ENCODE results near the gene NMT1. TPM values are rescaled to one million over a fixed set of nuclear protein-coding genes. Genes with fewer than 3 reads are reported as not detected.
A peak's percentile ranks its signal among the peaks of the same experiment; 100 is the strongest.

Gene NMT1
- total and polyA plus RNA-seq, 2 donors from 2014 or later: 72.3 to 98.5 TPM

GRCh38 chr17:45103269-45103795 lies 42.2 kb downstream of the NMT1 start:
- H3K9ac ChIP-seq (ENCODE audit: low read length in 3 of 3): no peak overlapping the region
- DNase-seq (peak in 1 of 5 donors; percentile 24), FAIRE-seq (no peak)
- H3K4me3 ChIP-seq (ENCODE audit: low read length in 3 of 3): no peak overlapping the region
- TF ChIP-seq CTCF (IDR thresholded peaks at IDR 0.05; ENCODE audit: borderline replicate concordance, extremely low read depth, insufficient read depth): no peak
- peaks cover 0 to 2% (median 0%) of the 10 kb centered on the region in 3 donors for H3K4me1 ChIP-seq (ENCODE audit: control insufficient read depth in 2 of 3, insufficient read depth in 2 of 3, low read depth in 1 of 3, low read length in 3 of 3)
- peaks cover 6 to 69% (median 51%) of the 10 kb centered on the region in 3 donors for H3K36me3 ChIP-seq (ENCODE audit: control insufficient read depth in 2 of 3, insufficient read depth in 3 of 3, low read length in 3 of 3)
- H3K27ac ChIP-seq (ENCODE audit: low read depth in 2 of 2, low read length in 2 of 2): no peak overlapping the region
- no peaks in the 10 kb centered on the region for H3K27me3 ChIP-seq (ENCODE audit: control insufficient read depth, insufficient read depth, low read length)
- intact Hi-C loops (cut with DNase I): no loop called here
- no peaks in the 10 kb centered on the region for H3K9me3 ChIP-seq (ENCODE audit: control insufficient read depth in 2 of 3, insufficient read depth in 1 of 3, low read length in 3 of 3)

GRCh38 chr17:45104029-45104428 lies 42.9 kb downstream of the NMT1 start:
- H3K27me3 ChIP-seq (ENCODE audit: control insufficient read depth, insufficient read depth, low read length): no peaks in the 10 kb centered on the region
- no peaks in the 10 kb centered on the region for H3K9me3 ChIP-seq (ENCODE audit: control insufficient read depth in 2 of 3, insufficient read depth in 1 of 3, low read length in 3 of 3)
- peaks cover 6 to 65% (median 47%) of the 10 kb centered on the region in 3 donors for H3K36me3 ChIP-seq (ENCODE audit: control insufficient read depth in 2 of 3, insufficient read depth in 3 of 3, low read length in 3 of 3)
- H3K9ac ChIP-seq (ENCODE audit: low read length in 3 of 3): no peak overlapping the region
- FAIRE-seq (no peak), DNase-seq (no peak)
- intact Hi-C loops (cut with DNase I): no loop called here
- peaks cover 0 to 2% (median 0%) of the 10 kb centered on the region in 3 donors for H3K4me1 ChIP-seq (ENCODE audit: control insufficient read depth in 2 of 3, insufficient read depth in 2 of 3, low read depth in 1 of 3, low read length in 3 of 3)
- no peak overlapping the region for H3K4me3 ChIP-seq (ENCODE audit: low read length in 3 of 3)
- no peak overlapping the region for H3K27ac ChIP-seq (ENCODE audit: low read depth in 2 of 2, low read length in 2 of 2)
- no peak for TF ChIP-seq CTCF (IDR thresholded peaks at IDR 0.05; ENCODE audit: borderline replicate concordance, extremely low read depth, insufficient read depth)

GRCh38 chr17:45104497-45104896 lies 43.4 kb downstream of the NMT1 start:
- no peak for FAIRE-seq
- DNase-seq: no peak
- intact Hi-C loops (cut with DNase I): no loop called here

More at GRCh38 chr17:45104497-45104896, 43.4 kb downstream of the NMT1 start:
- H3K9me3 ChIP-seq (ENCODE audit: control insufficient read depth in 2 of 3, insufficient read depth in 1 of 3, low read length in 3 of 3): no peaks in the 10 kb centered on the region
- H3K36me3 ChIP-seq (ENCODE audit: control insufficient read depth in 2 of 3, insufficient read depth in 3 of 3, low read length in 3 of 3): peaks cover 6 to 62% (median 47%) of the 10 kb centered on the region in 3 donors
- no peak overlapping the region for H3K4me3 ChIP-seq (ENCODE audit: low read length in 3 of 3)
- H3K27me3 ChIP-seq (ENCODE audit: control insufficient read depth, insufficient read depth, low read length): no peaks in the 10 kb centered on the region
- H3K27ac ChIP-seq (ENCODE audit: low read depth in 2 of 2, low read length in 2 of 2): no peak overlapping the region
- no peak overlapping the region for H3K9ac ChIP-seq (ENCODE audit: low read length in 3 of 3)
- TF ChIP-seq CTCF (IDR thresholded peaks at IDR 0.05; ENCODE audit: borderline replicate concordance, extremely low read depth, insufficient read depth): no peak
- peaks cover 0 to 2% (median 0%) of the 10 kb centered on the region in 3 donors for H3K4me1 ChIP-seq (ENCODE audit: control insufficient read depth in 2 of 3, insufficient read depth in 2 of 3, low read depth in 1 of 3, low read length in 3 of 3)
